Astrocyte (in vitro differentiated cells and primary cell): ENCODE measurements around the gene TRIM67.

Source experiments
- CTCF ChIP-seq: IDR thresholded peaks from 2 replicates; pipeline ENCODE4 v1.5.1; 2011; ENCODE audit warnings: low read depth, mild to moderate bottlenecking, inconsistent platforms, low read length, moderate library complexity; ENCODE audit not compliant: insufficient read depth
- EZH2 ChIP-seq: IDR thresholded peaks from 2 replicates; pipeline ENCODE4 v1.6.1; 2012; ENCODE audit warnings: mild to moderate bottlenecking, low read length, inconsistent platforms; ENCODE audit not compliant: insufficient read depth

GRCh38 chr1:231236208-231236591, 74.3 kb downstream of the TRIM67 start:
- no peak for TF ChIP-seq EZH2
- no peak for TF ChIP-seq CTCF
